ENCODE results near the gene TNFRSF8.

The TNFRSF8 gene

DNA sequence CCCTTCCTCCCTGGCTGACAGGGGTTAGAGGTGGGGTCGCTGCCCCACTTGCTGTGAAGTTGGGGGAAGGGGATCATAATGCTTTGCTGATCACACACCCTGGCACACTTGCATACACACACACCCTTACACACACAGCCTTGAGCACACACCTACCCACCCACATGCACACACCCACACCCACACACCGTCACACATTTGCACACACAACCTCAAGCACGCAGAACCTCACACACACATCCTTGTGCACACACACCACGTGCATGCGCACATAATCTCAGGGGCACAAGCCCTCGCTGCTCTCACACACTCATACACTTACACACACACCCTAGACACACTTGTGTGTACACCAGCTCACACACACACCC lies 16.4 kb upstream of the TNFRSF8 start:
- Mint-ChIP-seq H3K27me3 (ENCODE audit: low read depth, poor library complexity) (peaks cover 6% of the 10 kb centered on the region), H3K4me3 (no peak overlapping the region), H3K36me3 (ENCODE audit: low read depth) (no peaks in the 10 kb centered on the region), H3K27ac (no peak overlapping the region), H3K4me1 (peaks cover 20% of the 10 kb centered on the region), H3K9me3 (peaks cover 5% of the 10 kb centered on the region)
- TF ChIP-seq, protein P1, sequence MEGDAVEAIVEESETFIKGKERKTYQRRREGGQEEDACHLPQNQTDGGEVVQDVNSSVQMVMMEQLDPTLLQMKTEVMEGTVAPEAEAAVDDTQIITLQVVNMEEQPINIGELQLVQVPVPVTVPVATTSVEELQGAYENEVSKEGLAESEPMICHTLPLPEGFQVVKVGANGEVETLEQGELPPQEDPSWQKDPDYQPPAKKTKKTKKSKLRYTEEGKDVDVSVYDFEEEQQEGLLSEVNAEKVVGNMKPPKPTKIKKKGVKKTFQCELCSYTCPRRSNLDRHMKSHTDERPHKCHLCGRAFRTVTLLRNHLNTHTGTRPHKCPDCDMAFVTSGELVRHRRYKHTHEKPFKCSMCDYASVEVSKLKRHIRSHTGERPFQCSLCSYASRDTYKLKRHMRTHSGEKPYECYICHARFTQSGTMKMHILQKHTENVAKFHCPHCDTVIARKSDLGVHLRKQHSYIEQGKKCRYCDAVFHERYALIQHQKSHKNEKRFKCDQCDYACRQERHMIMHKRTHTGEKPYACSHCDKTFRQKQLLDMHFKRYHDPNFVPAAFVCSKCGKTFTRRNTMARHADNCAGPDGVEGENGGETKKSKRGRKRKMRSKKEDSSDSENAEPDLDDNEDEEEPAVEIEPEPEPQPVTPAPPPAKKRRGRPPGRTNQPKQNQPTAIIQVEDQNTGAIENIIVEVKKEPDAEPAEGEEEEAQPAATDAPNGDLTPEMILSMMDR (IDR thresholded peaks at IDR 0.05) = no peak
- DNase-seq = no peak

DNA sequence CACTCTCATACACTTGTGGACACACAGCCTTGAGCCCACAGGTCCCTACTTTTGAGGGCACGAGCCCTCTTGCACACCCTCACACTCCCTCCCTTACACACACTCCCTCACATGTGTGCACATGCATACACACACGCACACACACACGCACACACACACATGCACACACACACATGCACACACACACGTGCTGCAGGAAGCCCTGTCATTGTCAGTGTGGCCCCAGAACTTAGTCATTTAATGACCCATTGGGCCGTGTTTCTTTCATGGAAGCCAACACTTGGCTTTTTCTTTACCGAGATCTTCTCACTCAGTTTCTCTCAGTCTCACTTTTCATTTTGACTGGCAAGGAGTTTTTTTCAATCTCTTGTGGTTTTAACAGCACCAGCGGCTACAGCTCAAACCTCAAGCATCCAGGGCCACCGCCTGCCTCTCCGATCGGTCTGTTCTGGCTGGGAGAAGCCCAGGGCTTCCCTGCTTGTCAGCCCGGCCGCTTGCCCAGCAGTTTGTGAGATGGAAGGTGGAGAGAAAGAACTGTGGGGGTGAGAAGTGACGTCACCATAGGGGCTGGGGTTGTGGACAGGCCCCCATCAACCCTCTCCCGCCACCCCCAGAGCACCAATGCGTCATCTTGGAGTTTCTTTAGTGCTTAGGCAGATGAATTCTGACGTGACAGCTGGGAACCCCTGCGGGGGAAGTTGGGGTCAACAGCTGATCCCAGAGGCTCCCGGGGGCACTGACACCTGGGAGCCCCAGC lies 15.8 kb upstream of the TNFRSF8 start:
- Mint-ChIP-seq H3K4me3 (no peak overlapping the region), H3K27ac (no peak overlapping the region), H3K36me3 (ENCODE audit: low read depth) (no peaks in the 10 kb centered on the region), H3K27me3 (ENCODE audit: low read depth, poor library complexity) (peaks cover 6% of the 10 kb centered on the region), H3K4me1 (peaks cover 26% of the 10 kb centered on the region), H3K9me3 (peaks cover 5% of the 10 kb centered on the region)
- TF ChIP-seq, protein P1 (IDR thresholded peaks at IDR 0.05) = no peak
- DNase-seq = no peak

DNA sequence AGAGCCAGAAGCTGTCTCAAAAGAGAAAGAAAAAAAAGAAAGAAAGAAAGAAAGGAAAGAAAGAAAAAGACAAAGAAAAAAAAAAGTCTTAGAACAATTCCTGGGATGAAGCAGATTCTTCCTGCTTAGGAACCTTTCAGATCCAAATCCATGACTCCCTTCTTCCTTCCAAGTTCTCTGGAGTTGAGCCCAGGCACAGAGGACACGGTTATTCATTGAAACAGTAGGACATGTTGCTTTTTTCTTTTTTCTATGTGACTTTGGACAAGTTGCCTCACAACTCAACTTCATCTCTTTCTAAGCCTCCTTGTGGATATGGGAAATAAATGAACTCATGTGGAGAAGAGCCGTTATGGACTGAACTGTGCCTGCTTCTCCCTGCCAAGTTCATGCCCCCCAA lies 14.7 kb upstream of the TNFRSF8 start:
- Mint-ChIP-seq H3K36me3 (ENCODE audit: low read depth) (no peaks in the 10 kb centered on the region), H3K9me3 (peaks cover 5% of the 10 kb centered on the region), H3K27ac (no peak overlapping the region), H3K4me1 (peaks cover 34% of the 10 kb centered on the region), H3K4me3 (no peak overlapping the region), H3K27me3 (ENCODE audit: low read depth, poor library complexity) (peaks cover 6% of the 10 kb centered on the region)
- TF ChIP-seq, protein P1 (IDR thresholded peaks at IDR 0.05) = no peak
- no peak for DNase-seq

DNA sequence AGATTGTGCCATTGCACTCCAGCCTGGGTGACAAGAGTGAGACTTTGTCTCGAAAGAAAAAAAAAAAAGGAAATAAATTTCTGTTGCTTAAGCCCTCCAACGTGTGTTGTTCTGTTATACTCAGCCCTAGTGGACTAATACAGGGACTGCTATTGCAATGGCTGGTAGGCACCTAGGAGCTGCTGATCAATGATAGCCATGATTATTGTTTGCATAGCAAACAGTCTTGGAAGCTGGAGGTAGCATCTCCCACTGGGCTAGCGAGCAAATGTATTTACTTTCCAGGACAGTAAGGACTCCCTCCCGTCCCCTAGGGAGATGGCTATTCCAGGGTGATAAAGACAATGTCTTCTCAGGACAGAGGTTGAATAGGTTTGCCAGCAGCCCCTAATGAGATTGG lies 13.5 kb upstream of the TNFRSF8 start:
- TF ChIP-seq, protein P1 (IDR thresholded peaks at IDR 0.05) = no peak
- no peak overlapping the region for H3K4me3 Mint-ChIP-seq
- no peak overlapping the region for H3K27ac Mint-ChIP-seq
- no peaks in the 10 kb centered on the region for H3K9me3 Mint-ChIP-seq
- no peaks in the 10 kb centered on the region for H3K27me3 Mint-ChIP-seq (ENCODE audit: low read depth, poor library complexity)
- peaks cover 46% of the 10 kb centered on the region for H3K4me1 Mint-ChIP-seq
- H3K36me3 Mint-ChIP-seq (ENCODE audit: low read depth) = no peaks in the 10 kb centered on the region
- DNase-seq = no peak

DNA sequence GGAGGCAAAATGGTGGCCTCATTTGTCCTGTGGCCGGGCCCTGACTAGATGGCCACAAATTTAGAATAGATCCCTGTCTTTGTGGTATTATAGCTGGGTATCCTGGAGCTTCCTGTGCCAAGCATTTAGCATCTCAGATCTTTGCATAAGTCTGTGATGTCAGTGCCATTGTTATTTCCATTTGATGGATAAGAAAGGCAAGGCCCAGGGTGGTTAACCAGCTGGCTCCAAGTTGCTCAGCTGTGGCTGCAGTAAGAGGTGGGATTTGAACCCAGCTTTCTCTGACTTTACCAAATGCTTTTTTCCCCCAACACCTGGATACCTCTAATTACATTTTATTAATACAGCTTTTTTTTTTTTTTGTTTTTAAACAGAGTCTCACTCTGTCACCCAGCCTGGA lies 11.7 kb upstream of the TNFRSF8 start:
- H3K36me3 Mint-ChIP-seq (ENCODE audit: low read depth) = no peaks in the 10 kb centered on the region
- TF ChIP-seq, protein P1 (IDR thresholded peaks at IDR 0.05) = no peak

DNA sequence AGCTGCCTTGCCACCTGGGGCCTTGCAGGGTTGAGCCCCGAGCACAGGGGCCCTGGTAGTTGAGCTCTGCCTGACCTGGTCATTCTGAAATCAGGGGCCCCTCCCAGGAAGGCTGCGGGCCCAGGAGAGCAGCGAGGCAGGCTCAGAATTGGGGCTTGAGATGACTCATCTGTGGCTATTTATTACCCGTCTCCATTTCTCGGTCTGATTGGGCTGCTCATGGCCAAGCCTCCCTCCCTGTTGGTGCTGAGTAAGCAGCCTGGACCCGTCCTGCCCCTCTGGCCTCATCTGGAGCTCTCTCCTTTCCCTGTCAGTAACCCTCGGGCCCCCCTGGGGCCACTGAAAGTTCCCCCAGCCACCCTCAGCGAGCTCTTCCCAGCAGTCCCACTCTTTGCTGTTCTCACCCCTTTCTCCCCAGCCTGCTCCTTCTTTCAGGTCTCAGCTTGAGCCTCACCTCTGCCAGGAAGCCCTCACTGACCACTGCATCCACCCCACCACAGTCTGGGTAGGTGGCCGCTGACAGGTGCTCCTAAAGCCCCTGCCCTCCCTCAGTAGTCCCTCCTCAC lies 11.0 kb upstream of the TNFRSF8 start:
- H3K4me1 Mint-ChIP-seq = peaks cover 33% of the 10 kb centered on the region
- peak; percentile 32 for DNase-seq
- peaks cover 5% of the 10 kb centered on the region for H3K27me3 Mint-ChIP-seq (ENCODE audit: low read depth, poor library complexity)
- H3K36me3 Mint-ChIP-seq (ENCODE audit: low read depth) = no peaks in the 10 kb centered on the region
- H3K9me3 Mint-ChIP-seq = no peaks in the 10 kb centered on the region
- peak overlapping the region; percentile 33 for H3K4me3 Mint-ChIP-seq
- TF ChIP-seq, protein P1 (IDR thresholded peaks at IDR 0.05) = no peak
- peak overlapping the region; percentile 93 for H3K27ac Mint-ChIP-seq

More for the DNA sequence above, 11.7 kb upstream of the TNFRSF8 start:
- H3K27me3 Mint-ChIP-seq (ENCODE audit: low read depth, poor library complexity) = peaks cover 5% of the 10 kb centered on the region
- no peak for DNase-seq
- H3K27ac Mint-ChIP-seq = no peak overlapping the region
- H3K4me3 Mint-ChIP-seq = no peak overlapping the region
- H3K4me1 Mint-ChIP-seq = peaks cover 33% of the 10 kb centered on the region
- H3K9me3 Mint-ChIP-seq = no peaks in the 10 kb centered on the region
